Hematopoietic multipotent progenitor cell treated with erythropoietin and hydrocortisone succinate and interleukin-3 and kit ligand, for 4 days (in vitro differentiated cells): ENCODE results near the gene LSM12.
"Not testable (repeated sequence)": the region's sequence is repeated elsewhere in the genome, so short reads cannot be mapped to it uniquely, and the experiment has no call there.

ENCODE experiments used
- DNase-seq: peaks from one replicate; pipeline ENCODE4 v3.0.0-alpha.2; 2015

LSM12 gene

GRCh38 chr17:44075598-44076293 lies 9.3 kb upstream of the LSM12 start:
- DNase-seq: no peak

DNA sequence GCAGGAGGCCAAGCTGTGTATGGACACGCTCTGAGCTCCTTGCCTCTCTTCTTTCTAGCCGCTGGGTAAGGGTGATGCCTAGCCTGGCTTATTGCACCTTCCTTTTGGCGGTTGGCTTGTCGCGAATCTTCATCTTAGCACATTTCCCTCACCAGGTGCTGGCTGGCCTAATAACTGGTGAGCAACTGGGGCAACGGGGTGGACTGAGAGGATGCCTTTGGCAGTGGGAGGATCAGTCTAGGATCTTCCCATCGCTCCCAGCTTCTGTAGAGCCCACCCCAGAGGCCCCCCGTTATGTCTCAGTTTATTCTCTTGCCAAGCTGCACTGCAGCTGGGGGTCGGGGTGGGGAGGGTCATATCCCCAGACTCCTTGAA lies 8.4 kb upstream of the LSM12 start:
- no peak for DNase-seq

DNA sequence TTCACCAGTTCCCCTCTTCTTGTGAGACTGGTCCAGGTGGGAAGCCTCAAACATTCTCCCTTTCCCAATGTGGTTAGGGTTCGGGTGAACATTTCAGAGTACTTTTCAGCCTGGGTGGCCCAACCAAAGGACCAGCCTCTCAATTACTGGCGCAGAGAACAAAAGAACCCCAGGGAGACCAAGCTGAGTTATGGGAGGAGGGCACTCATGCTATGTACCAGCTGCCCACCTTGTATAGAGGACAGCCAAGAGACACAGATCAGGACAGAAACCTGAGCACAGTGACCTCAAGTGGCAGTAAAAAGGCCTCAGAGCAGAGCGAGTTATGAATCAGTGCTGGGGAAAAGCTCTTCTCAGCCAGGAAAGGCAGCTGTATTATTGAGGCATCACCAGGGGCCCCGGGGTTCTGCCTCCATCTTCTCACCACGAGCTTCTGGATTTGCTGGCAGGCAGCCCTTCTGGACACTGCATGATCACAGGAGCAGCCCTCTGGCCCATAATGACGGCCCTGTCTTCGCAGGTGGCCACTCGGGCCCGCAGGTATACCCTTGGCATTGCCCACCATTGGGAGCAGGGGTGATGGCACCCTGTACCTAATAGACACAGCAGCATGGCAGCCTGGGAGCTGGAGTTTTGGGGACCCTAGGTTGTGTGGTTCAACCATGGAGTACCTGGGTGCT lies 7.9 kb upstream of the LSM12 start:
- DNase-seq: no peak

GRCh38 chr17:44071772-44072171 lies 5.3 kb upstream of the LSM12 start:
- DNase-seq: peak; percentile 36

- no peak for DNase-seq
Observed at GRCh38 chr17:44071198-44071520, 4.7 kb upstream of the LSM12 start.

GRCh38 chr17:44070455-44071197 lies 4.2 kb upstream of the LSM12 start, which contains the start of gene G6PC3:
Gene G6PC3 (plus strand): TSS chr17:44070735. CDS start chr17:44070966, 231 bp downstream.
- peak; percentile 99 for DNase-seq

- DNase-seq: peak; percentile 73
Observed at GRCh38 chr17:44069974-44070454, 3.5 kb upstream of the LSM12 start.

DNA sequence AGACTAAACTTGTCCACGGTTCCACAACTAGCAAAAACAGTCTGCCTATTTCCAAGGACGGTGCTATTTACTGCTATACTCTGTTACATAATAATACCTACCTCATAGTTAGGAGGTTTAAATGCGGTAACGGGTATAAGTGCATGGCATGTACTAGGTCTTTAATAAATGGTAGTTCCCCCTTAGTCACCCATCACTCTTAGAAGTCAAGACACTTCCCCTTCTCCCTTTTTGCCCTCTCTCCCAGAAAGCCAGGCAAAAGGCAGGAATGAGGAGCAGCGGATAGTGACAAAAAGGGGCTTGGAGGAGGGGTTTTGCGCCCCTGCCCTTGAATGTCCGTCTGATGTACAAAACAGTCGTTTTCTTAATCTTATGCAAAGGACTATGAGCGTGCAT lies 1.1 kb upstream of the LSM12 start:
- no peak for DNase-seq

- DNase-seq: peak; percentile 40
Observed at GRCh38 chr17:44065668-44066203, 735 bp downstream of the LSM12 start.

GRCh38 chr17:44063704-44064639 lies 2.5 kb downstream of the LSM12 start:
- DNase-seq: no peak

- DNase-seq: no peak
Observed at GRCh38 chr17:44062871-44063270, 3.6 kb downstream of the LSM12 start.

- DNase-seq: no peak
Observed at GRCh38 chr17:44061446-44061845, 5.0 kb downstream of the LSM12 start.

DNA sequence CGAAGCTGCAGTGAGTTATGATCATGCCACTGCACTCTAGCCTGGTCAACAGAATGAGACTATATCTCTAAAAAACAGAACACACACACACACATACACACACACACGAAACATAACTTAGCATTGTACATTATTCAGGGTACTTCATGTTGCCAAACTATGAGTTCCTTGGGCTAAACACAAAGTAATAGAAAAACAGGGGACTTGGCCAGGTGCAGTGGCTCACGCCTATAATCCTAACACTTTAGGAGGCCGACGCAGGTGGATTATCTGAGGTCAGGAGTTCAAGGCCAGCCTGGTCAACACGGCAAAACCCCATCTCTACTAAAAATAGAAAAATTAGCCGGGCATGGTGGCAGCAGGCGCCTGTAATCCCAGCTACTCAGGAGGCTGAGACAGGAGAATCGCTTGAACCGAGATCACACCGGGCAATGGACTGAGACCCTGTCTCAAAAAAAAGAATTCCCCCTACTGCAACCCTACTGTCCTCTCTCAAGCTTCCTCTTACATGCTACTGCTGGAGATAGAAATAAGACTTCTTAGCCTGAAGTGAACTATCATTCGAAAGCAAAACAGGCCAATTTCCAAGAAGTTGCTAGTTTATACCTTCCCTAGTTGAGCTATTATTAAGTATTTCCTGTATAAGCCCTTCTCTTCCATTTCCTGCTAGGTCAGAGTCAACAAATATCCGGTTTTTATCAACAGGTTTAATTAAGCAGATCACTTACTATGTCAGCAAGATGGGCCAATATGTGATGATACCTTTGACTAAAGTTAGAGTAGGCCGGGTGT lies 7.2 kb downstream of the LSM12 start:
- no peak for DNase-seq

- peak; percentile 50 for DNase-seq
Observed at GRCh38 chr17:44053125-44053872, 13.2 kb downstream of the LSM12 start.

- DNase-seq: no peak
Observed at GRCh38 chr17:44049294-44050060, 17.0 kb downstream of the LSM12 start.

DNA sequence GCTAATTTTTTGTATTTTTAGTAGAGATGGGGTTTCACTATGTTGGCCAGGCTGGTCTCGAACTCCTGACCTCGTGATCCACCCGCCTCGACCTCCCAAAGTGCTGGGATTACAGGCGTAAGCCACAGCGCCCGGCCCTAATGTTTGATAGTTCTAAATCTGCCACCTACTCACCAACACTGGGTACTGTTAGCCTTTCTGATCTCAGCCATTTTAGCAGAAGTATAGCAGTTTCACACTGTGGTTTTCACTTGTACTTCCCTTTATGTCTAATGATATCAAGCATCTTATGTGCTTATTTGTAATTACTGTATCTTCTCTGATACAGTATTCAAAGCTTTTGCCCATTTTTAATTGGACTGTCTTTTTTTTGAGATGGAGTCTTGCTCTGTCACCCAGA lies 19.6 kb downstream of the LSM12 start:
- not testable (repeated sequence) for DNase-seq

DNA sequence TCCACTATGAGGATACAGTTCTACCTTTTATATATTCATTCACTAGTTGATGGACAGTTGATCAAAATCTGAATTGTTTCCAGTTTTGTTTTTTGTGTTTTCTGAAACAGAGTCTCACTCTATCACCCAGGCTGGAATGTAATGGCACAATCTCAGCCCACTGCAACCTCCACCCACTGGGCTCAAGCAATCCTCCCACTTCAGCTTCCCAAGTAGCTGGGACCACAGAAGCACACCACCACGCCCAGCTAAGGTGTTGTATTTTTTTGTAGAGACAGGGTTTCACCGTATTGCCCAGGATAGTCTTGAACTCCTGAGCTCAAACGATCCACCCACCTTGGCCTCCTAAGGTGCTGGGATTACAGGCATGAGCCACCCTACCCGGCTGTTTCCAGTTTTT lies 21.0 kb downstream of the LSM12 start:
- no peak for DNase-seq

DNA sequence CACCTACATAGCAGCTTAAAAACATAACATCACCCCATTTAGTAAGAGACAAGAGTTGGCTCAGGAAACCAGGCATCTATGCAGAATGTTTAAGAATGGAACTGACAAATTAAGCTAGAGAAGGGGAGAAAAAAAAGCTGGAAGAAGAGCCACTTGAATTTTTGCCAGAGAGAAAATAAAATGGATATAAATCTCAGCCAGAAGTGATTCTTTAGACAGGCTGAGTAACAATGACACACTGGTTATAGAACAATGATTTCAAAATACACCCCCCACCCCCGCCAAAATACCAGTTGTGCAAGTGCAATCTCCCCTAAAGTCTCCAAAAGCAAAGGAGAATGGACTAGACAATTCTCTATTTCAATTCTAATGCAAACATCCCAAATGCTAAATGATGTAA lies 22.4 kb downstream of the LSM12 start:
- DNase-seq: no peak

DNA sequence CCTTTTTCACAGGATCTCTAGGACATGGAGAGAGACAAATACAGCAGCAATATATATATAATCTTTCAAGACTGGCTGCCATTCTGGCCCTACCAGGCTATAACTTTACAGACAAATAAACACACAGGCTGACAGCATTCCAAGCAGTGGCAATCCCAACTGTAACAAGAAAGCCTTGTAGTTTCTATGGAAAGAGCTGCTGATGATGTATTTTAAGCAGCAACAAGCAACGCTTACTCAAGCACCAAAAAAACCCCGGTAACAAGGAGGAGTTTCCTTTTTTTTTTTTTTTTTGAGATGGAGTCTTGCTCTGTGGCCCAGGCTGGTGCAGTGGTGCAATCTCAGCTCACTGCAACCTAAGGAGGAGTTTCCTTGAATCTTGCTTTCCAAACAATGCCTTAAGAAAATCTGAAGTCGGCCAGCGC lies 23.2 kb downstream of the LSM12 start:
- DNase-seq: no peak
